Measurements from ENCODE around the gene ZRANB3.

DNA sequence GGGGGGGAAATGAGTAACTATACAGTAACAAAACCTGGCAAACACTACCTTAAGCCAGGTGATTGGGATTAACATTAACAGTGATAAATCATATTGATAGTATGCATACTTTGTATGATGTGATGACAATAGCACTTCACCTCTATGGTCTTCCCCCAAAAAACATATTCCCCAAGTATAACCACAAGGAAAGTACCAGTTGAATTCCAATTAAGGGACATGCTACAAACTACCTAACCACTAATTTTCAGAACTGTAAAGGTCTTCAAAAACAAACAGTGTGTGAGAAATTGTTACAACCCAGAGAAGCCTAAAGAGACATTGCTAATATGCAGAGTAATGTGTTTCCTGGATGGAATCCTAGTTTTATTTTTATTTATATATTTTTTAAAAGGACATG lies 152.4 kb downstream of the ZRANB3 start:
- TF ChIP-seq, protein P1, sequence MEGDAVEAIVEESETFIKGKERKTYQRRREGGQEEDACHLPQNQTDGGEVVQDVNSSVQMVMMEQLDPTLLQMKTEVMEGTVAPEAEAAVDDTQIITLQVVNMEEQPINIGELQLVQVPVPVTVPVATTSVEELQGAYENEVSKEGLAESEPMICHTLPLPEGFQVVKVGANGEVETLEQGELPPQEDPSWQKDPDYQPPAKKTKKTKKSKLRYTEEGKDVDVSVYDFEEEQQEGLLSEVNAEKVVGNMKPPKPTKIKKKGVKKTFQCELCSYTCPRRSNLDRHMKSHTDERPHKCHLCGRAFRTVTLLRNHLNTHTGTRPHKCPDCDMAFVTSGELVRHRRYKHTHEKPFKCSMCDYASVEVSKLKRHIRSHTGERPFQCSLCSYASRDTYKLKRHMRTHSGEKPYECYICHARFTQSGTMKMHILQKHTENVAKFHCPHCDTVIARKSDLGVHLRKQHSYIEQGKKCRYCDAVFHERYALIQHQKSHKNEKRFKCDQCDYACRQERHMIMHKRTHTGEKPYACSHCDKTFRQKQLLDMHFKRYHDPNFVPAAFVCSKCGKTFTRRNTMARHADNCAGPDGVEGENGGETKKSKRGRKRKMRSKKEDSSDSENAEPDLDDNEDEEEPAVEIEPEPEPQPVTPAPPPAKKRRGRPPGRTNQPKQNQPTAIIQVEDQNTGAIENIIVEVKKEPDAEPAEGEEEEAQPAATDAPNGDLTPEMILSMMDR (IDR thresholded peaks at IDR 0.05; ENCODE audit: poor library complexity), result no peak
- TF ChIP-seq EZH2 (IDR thresholded peaks at IDR 0.05; ENCODE audit: borderline replicate concordance), result no peak

Measured in hepatocyte (in vitro differentiated cells).